GM12873 (cell line): Measurements from ENCODE around the gene ALDH16A1.

Source experiments
- CTCF ChIP-seq: IDR thresholded peaks from 2 replicates; pipeline ENCODE4 v1.5.1; 2012; ENCODE audit warnings: low read depth, mild to moderate bottlenecking, moderate library complexity, low read length, control low read depth; ENCODE audit not compliant: insufficient read depth; ENCODE audit errors: missing control alignments

The ALDH16A1 gene

GRCh38 chr19:49453757-49454240, 774 bp downstream of the ALDH16A1 start:
- no peak for TF ChIP-seq CTCF

DNA sequence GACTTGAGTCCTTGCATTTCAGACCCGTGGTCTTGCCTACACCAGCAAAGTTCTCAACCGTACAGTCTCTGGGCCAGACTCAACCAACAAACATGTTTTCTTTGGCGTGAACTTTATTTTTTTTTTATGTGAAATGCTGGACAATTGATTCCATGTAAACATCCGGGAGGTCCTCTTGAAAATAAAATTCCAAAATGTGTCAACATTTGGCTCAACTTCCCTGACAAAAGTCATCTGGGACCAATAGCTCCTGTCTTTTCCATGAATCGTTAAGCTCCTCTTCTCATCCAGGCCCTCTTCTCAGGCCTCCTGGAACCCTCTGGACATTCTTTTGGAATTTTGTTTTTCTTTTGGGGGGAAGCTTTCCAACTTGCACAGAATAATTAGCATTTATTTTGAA, 2.7 kb downstream of the ALDH16A1 start:
- no peak for TF ChIP-seq CTCF

DNA sequence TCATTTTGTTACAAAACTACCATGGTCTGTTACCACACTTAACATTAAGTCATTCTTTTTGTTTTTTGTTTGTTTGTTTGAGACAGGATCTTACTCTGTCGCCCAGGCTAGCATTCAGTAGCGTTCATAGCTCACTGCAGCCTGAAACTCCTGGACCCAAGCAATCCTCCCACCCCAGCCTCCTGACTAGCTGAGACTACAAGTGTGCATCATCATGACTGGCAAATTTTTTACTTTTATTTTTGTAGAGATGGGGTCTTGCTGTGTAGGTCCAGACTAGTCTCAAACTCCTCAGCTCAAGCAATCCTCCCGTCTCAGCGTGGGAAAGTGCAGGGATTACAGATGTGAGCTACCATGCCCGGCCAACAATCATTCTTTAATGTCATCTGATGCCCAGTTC, 3.3 kb downstream of the ALDH16A1 start:
- TF ChIP-seq CTCF: no peak

DNA sequence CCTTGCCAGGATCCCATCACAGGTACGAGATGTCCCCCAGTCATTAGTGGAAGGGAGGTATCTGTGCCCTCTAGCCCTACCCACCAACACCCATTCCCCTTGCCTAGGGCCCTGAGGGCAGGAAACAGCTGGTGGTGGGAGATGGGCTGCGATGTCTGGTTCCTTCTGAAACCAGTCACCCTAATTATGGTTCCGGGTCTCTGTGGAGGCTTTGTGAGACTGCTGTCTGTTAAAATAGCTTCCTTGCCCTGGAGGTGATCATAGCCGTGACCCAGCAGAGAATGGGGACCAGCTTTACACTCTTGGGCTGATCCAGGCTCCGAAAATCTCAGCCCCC, 5.5 kb downstream of the ALDH16A1 start:
- no peak for TF ChIP-seq CTCF

DNA sequence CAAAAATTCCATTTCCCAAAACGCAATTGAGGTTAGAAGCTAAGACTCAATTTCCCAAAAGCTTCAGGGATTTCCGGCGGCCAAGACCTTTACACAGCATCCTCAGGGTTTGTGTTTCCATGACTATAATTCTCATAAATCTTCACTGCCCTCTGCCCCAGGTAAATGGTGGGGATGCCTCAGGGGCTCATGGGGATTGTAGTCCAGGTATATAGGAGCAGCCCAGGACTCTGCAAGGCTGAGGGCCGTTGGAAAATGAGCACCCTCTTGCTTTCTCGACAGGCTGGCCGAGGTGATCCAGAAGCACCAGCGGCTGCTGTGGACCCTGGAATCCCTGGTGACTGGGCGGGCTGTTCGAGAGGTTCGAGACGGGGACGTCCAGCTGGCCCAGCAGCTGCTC, 6.4 kb downstream of the ALDH16A1 start:
- TF ChIP-seq CTCF: no peak

GRCh38 chr19:49461656-49462055, 8.6 kb downstream of the ALDH16A1 start:
- no peak for TF ChIP-seq CTCF

DNA sequence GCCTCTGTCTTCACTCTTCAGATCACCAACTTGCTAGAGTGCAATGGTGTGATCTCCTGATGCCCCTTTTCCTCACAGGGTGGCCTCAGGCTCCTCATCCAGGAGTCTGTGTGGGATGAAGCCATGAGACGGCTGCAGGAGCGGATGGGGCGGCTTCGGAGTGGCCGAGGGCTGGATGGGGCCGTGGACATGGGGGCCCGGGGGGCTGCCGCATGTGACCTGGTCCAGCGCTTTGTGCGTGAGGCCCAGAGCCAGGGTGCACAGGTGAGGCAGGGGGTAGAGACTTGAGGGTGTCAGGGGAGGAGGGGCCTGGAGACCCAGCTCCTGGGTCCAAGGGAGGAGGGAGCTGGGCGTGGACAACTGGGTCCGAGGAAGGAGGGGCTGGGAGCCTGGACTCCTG, 9.5 kb downstream of the ALDH16A1 start:
- no peak for TF ChIP-seq CTCF
